ENCODE data around the gene AFMID. TPM values are rescaled to one million over a fixed set of nuclear protein-coding genes. Genes with fewer than 3 reads are reported as not detected.
A peak's percentile ranks its signal among the peaks of the same experiment; 100 is the strongest.

AFMID gene
- total and polyA plus RNA-seq, 2 donors (not counting 1 experiment from before 2014, with no cell fraction given) = 18.2 to 24.8 TPM

- no peak overlapping the region for H2AFZ ChIP-seq (ENCODE audit: insufficient read depth, low read depth, low read length, poor library complexity, severe bottlenecking)
- H3K36me3 ChIP-seq (replicated peaks in 1 of 2; ENCODE audit: control extremely low read depth in 1 of 2, control insufficient read depth in 1 of 2, extremely low read depth in 1 of 2, insufficient read depth in 2 of 2, low read length in 1 of 2) = no peaks in the 10 kb centered on the region
- H3K79me2 ChIP-seq (ENCODE audit: control insufficient read depth, insufficient read depth, low read length) = no peaks in the 10 kb centered on the region
- DNase-seq (peak; percentile 8), ATAC-seq (ENCODE audit: low read depth) (no peak)
- 98% methylated on average over 5 of the region's 9 CpGs for WGBS (ENCODE audit: insufficient coverage)
- peaks cover 45% of the 10 kb centered on the region for H3K4me1 Mint-ChIP-seq
- intact Hi-C loops (cut with micrococcal nuclease) = no loop called here
- POLR2A ChIA-PET = no interaction called here
- H3K9me3 Mint-ChIP-seq (ENCODE audit: insufficient read depth) = no peaks in the 10 kb centered on the region
- no peak overlapping the region for H3K27ac Mint-ChIP-seq
- peaks cover 0 to 2% (median 0%) of the 10 kb centered on the region in 4 experiments for H3K27me3 ChIP-seq (replicated peaks in 1 of 4; ENCODE audit: control extremely low read depth in 1 of 4, control insufficient read depth in 3 of 4, insufficient read depth in 4 of 4, low read length in 3 of 4)
- H3K4me2 ChIP-seq (replicated peaks; ENCODE audit: low read depth, low read length, poor library complexity, severe bottlenecking) = no peak overlapping the region
- H3K9me3 ChIP-seq (ENCODE audit: control extremely low read depth in 1 of 3, control insufficient read depth in 2 of 3, insufficient read depth in 1 of 3, low read length in 2 of 3) = peaks cover 0 to 33% (median 0%) of the 10 kb centered on the region in 3 donors
- H3K4me3 Mint-ChIP-seq = no peak overlapping the region
- H3K4me3 ChIP-seq (ENCODE audit: control extremely low read depth in 1 of 5, extremely low read depth in 1 of 5, insufficient read depth in 1 of 5, low read depth in 2 of 5, low read length in 4 of 5) = no peak overlapping the region
- CTCF ChIA-PET = interaction anchor here (0.9 to 3.2 kb wide), 3 partner anchors 10 to 156 kb away, joined by 4 to 26 read pairs (median 10); no protein-coding TSS in a partner anchor
- H3K9ac ChIP-seq (ENCODE audit: low read length) = no peak overlapping the region
- no peaks in the 10 kb centered on the region for H4K20me1 ChIP-seq (ENCODE audit: control insufficient read depth, insufficient read depth, low read length, poor library complexity, severe bottlenecking)
- no peaks in the 10 kb centered on the region for H3K27me3 Mint-ChIP-seq
- no peak for TF ChIP-seq CTCF (IDR thresholded peaks at IDR 0.05)
- no peak for TF ChIP-seq EZH2 (IDR thresholded peaks at IDR 0.05; ENCODE audit: borderline replicate concordance, insufficient read depth, low read depth, low read length, poor library complexity, severe bottlenecking)
- no peak overlapping the region for H3K27ac ChIP-seq (ENCODE audit: low read length in 2 of 2)
- H3K4me1 ChIP-seq (ENCODE audit: control insufficient read depth in 2 of 2, insufficient read depth in 2 of 2, low read length in 2 of 2) = peaks cover 26 to 34% of the 10 kb centered on the region in 2 donors
Measured at GRCh38 chr17:78240839-78241238, 53.7 kb downstream of the AFMID start.

GRCh38 chr17:78241277-78242023 lies 54.3 kb downstream of the AFMID start:
- Mint-ChIP-seq H3K27me3 (no peaks in the 10 kb centered on the region), H3K4me3 (no peak overlapping the region), H3K9me3 (ENCODE audit: insufficient read depth) (no peaks in the 10 kb centered on the region), H3K27ac (peak overlapping the region; percentile 70), H3K4me1 (peaks cover 45% of the 10 kb centered on the region)
- H3K27ac ChIP-seq (ENCODE audit: low read length in 2 of 2) = peak overlapping the region in 1 of 2 donors; percentile 79
- ATAC-seq (ENCODE audit: low read depth) (no peak), DNase-seq (no peak)
- H3K36me3 ChIP-seq (replicated peaks in 1 of 2; ENCODE audit: control extremely low read depth in 1 of 2, control insufficient read depth in 1 of 2, extremely low read depth in 1 of 2, insufficient read depth in 2 of 2, low read length in 1 of 2) = no peaks in the 10 kb centered on the region
- no peak overlapping the region for H3K4me2 ChIP-seq (replicated peaks; ENCODE audit: low read depth, low read length, poor library complexity, severe bottlenecking)
- no peak overlapping the region for H3K9ac ChIP-seq (ENCODE audit: low read length)
- no peak overlapping the region for H2AFZ ChIP-seq (ENCODE audit: insufficient read depth, low read depth, low read length, poor library complexity, severe bottlenecking)
- no peaks in the 10 kb centered on the region for H3K79me2 ChIP-seq (ENCODE audit: control insufficient read depth, insufficient read depth, low read length)
- H3K9me3 ChIP-seq (ENCODE audit: control extremely low read depth in 1 of 3, control insufficient read depth in 2 of 3, insufficient read depth in 1 of 3, low read length in 2 of 3) = peaks cover 0 to 28% (median 0%) of the 10 kb centered on the region in 3 donors
- H4K20me1 ChIP-seq (ENCODE audit: control insufficient read depth, insufficient read depth, low read length, poor library complexity, severe bottlenecking) = no peaks in the 10 kb centered on the region
- TF ChIP-seq EZH2 (IDR thresholded peaks at IDR 0.05; ENCODE audit: borderline replicate concordance, insufficient read depth, low read depth, low read length, poor library complexity, severe bottlenecking) (no peak), CTCF (IDR thresholded peaks at IDR 0.05) (no peak)
- POLR2A ChIA-PET = no interaction called here
- H3K27me3 ChIP-seq (replicated peaks in 1 of 4; ENCODE audit: control extremely low read depth in 1 of 4, control insufficient read depth in 3 of 4, insufficient read depth in 4 of 4, low read length in 3 of 4) = peaks cover 0 to 2% (median 0%) of the 10 kb centered on the region in 4 experiments
- CTCF ChIA-PET = interaction anchor here (0.9 to 3.2 kb wide), 4 partner anchors 10 to 156 kb away, joined by 4 to 26 read pairs (median 8); no protein-coding TSS in a partner anchor
- intact Hi-C loops (cut with micrococcal nuclease) = loop anchor here (1.0 kb wide), 1 partner anchor 54 kb away; the partner anchor contains the start of genes AFMID and TK1
- 93% methylated on average over 12 of the region's 13 CpGs for WGBS (ENCODE audit: insufficient coverage)
- H3K4me1 ChIP-seq (ENCODE audit: control insufficient read depth in 2 of 2, insufficient read depth in 2 of 2, low read length in 2 of 2) = peaks cover 26 to 34% of the 10 kb centered on the region in 2 donors
- H3K4me3 ChIP-seq (ENCODE audit: control extremely low read depth in 1 of 5, extremely low read depth in 1 of 5, insufficient read depth in 1 of 5, low read depth in 2 of 5, low read length in 4 of 5) = no peak overlapping the region
